HepG2 (cell line): Measurements from ENCODE around the gene TTC39B. TPM values are rescaled to one million over a fixed set of nuclear protein-coding genes. Genes with fewer than 3 reads are reported as not detected.

ENCODE experiments used
- ATAC-seq: fragments of 200-7000 bp; cut with Tn5 transposase; 3 replicates; pipeline ENCODE4 v1.9.1; 2020; ENCODE audit warnings: mild to moderate bottlenecking, moderate library complexity
- BruUV-seq: library from RNA; stranded (reverse); fragments of 400-500 nt; replicated peaks from 2 replicates; lab custom pipeline; 2021; lab: Mats Ljungman, UMichigan
- CTCF ChIA-PET: fragments of 300-600 bp; formaldehyde crosslinking; extraction: SDS; loops from one replicate; lab custom pipeline; 2021; ENCODE audit warnings: low total read pairs, inconsistent platforms, low intra/inter-chr PET ratio; lab: Yijun Ruan, JAX
- POLR2A ChIA-PET: fragments of 350-600 bp; sonication (Branson Sonifier 250); formaldehyde crosslinking; loops from one replicate; lab custom pipeline; 2020; ENCODE audit warnings: antibody characterized with exemption, inconsistent platforms; lab: Yijun Ruan, JAX
- DNase-seq: peaks from one replicate; pipeline ENCODE4 v3.0.0-alpha.2; 2015; ENCODE audit warnings: low spot score
- FAIRE-seq: peaks from 3 replicates; lab custom pipeline; 2011; peaks lifted over from hg19 to GRCh38; lab: Jason Lieb, UNC
- H2AFZ ChIP-seq: one replicate; pipeline ENCODE4 v1.6.1; 2011; ENCODE audit warnings: low read length, inconsistent platforms
- H3K27ac ChIP-seq: fragments of 300-600 bp; 3 replicates; pipeline ENCODE4 v1.8.0; 2011; ENCODE audit warnings: mixed run types, mild to moderate bottlenecking, mixed read lengths, low read length, inconsistent platforms; ENCODE audit not compliant: insufficient read depth; ENCODE audit errors: extremely low read length
- H3K27me3 ChIP-seq, 2 experiments: fragments of 200-600 bp in 1 of 2; 2 replicates in 1 of 2; 3 replicates in 1 of 2; pipeline versions ENCODE4 v1.6.0 to v1.8.0; 2011; ENCODE audit warnings: low read length in 2 of 2, mild to moderate bottlenecking in 2 of 2, moderate library complexity in 2 of 2, inconsistent platforms in 1 of 2; ENCODE audit not compliant: insufficient read depth in 2 of 2, control insufficient read depth in 1 of 2
- H3K36me3 ChIP-seq, 2 experiments: fragments of 200-600 bp in 1 of 2; replicated peaks in 1 of 2; 2 replicates in 1 of 2; 3 replicates in 1 of 2; pipeline versions ENCODE4 v1.5.1 to v1.8.0; 2011; ENCODE audit warnings: low read length in 2 of 2, inconsistent platforms in 1 of 2; ENCODE audit not compliant: insufficient read depth in 2 of 2, control insufficient read depth in 1 of 2
- H3K4me1 ChIP-seq: 2 replicates; pipeline ENCODE4 v1.5.1; 2012; ENCODE audit warnings: low read length, inconsistent platforms; ENCODE audit not compliant: insufficient read depth
- H3K4me2 ChIP-seq: 2 replicates; pipeline ENCODE4 v1.6.0; 2011; ENCODE audit warnings: low read depth, low read length, inconsistent platforms
- H3K4me3 ChIP-seq, 3 experiments: fragments of 200-600 bp in 1 of 3; sonication (generic), shearing (Covaris generic) in 1 of 3; replicated peaks in 1 of 3; 2 replicates each; pipeline ENCODE4 v1.5.1; 2011 to 2016; ENCODE audit warnings: low read length in 3 of 3, inconsistent platforms in 2 of 3, low read depth in 2 of 3, mild to moderate bottlenecking in 2 of 3, control low read depth in 1 of 3, mixed read lengths in 1 of 3; ENCODE audit not compliant: insufficient read depth in 1 of 3
- H3K79me2 ChIP-seq: one replicate; pipeline ENCODE4 v1.6.1; 2011; ENCODE audit warnings: low read length, inconsistent platforms; ENCODE audit not compliant: insufficient read depth
- H3K9ac ChIP-seq: 2 replicates; pipeline ENCODE4 v1.6.0; 2011; ENCODE audit warnings: mild to moderate bottlenecking, low read depth, low read length, inconsistent platforms; ENCODE audit not compliant: insufficient read depth
- H3K9me3 ChIP-seq: 2 replicates; pipeline ENCODE4 v1.5.1; 2012; ENCODE audit warnings: mild to moderate bottlenecking, low read length
- H4K20me1 ChIP-seq: 2 replicates; pipeline ENCODE4 v1.6.0; 2011; ENCODE audit warnings: inconsistent platforms, mild to moderate bottlenecking, low read length, moderate library complexity; ENCODE audit not compliant: insufficient read depth
- AHR ChIP-seq: IDR thresholded peaks from 2 replicates; pipeline ENCODE4 v1.6.1; 2018; ENCODE audit warnings: missing genetic modification reagents, missing compliant biosample characterization
- IKZF4 ChIP-seq: sonication (generic); formaldehyde crosslinking; IDR thresholded peaks from 2 replicates; pipeline ENCODE4 v1.5.1; 2020; ENCODE audit warnings: borderline replicate concordance, mild to moderate bottlenecking, low read depth, missing genetic modification reagents; ENCODE audit errors: not compliant biosample characterization
- LCORL ChIP-seq, 2 experiments: fragments of 450-650 bp in 1 of 2; sonication (generic) in 1 of 2; formaldehyde crosslinking in 1 of 2; IDR thresholded peaks; 2 replicates each; pipeline versions ENCODE4 v1.5.0 to v1.6.1; 2017 to 2020; ENCODE audit warnings: antibody characterized with exemption in 1 of 2, missing genetic modification reagents in 1 of 2
- NFYB ChIP-seq: sonication (generic); formaldehyde crosslinking; IDR thresholded peaks from 2 replicates; pipeline ENCODE4 v1.4.0; 2020; ENCODE audit warnings: missing genetic modification reagents
- POLR2G ChIP-seq: fragments of 200-400 bp; formaldehyde crosslinking; IDR thresholded peaks from 2 replicates; pipeline ENCODE4 v1.6.1; 2018; ENCODE audit warnings: mild to moderate bottlenecking, low read depth, low read length, moderate library complexity
- RFX5 ChIP-seq: IDR thresholded peaks from 2 replicates; pipeline ENCODE4 v1.6.1; 2011; ENCODE audit warnings: low read depth, low read length, improper control_type of control experiment
- RXRA ChIP-seq: sonication (generic); formaldehyde crosslinking; IDR thresholded peaks from 2 replicates; pipeline ENCODE4 v1.5.1; 2020; ENCODE audit warnings: missing genetic modification reagents
- SAFB2 ChIP-seq: sonication (generic); formaldehyde crosslinking; IDR thresholded peaks from 2 replicates; pipeline ENCODE4 v1.5.1; 2020; ENCODE audit warnings: missing genetic modification reagents, low read depth, mild to moderate bottlenecking, borderline replicate concordance
- SMAD1 ChIP-seq: sonication (generic); formaldehyde crosslinking; IDR thresholded peaks from 2 replicates; pipeline ENCODE4 v1.4.0; 2020; ENCODE audit warnings: missing genetic modification reagents, low read depth, mild to moderate bottlenecking, borderline replicate concordance
- ZFP36L2 ChIP-seq: sonication (generic); formaldehyde crosslinking; IDR thresholded peaks from 2 replicates; pipeline ENCODE4 v1.4.0; 2020; ENCODE audit warnings: missing genetic modification reagents
- ZNF383 ChIP-seq: sonication (generic); formaldehyde crosslinking; IDR thresholded peaks from 2 replicates; pipeline ENCODE4 v1.4.0; 2020; ENCODE audit warnings: missing genetic modification reagents, mild to moderate bottlenecking, borderline replicate concordance
- ZNF781 ChIP-seq: sonication (generic); formaldehyde crosslinking; IDR thresholded peaks from 2 replicates; pipeline ENCODE4 v1.5.1; 2020; ENCODE audit warnings: borderline replicate concordance, mild to moderate bottlenecking, missing genetic modification reagents; ENCODE audit errors: not compliant biosample characterization
- ZNF790 ChIP-seq: sonication (generic); formaldehyde crosslinking; IDR thresholded peaks from 2 replicates; pipeline ENCODE4 v1.8.0; 2022; ENCODE audit warnings: missing genetic modification reagents, mild to moderate bottlenecking, borderline replicate concordance
- WGBS: methylation state at CpG from one replicate; pipeline ENCODE4 v1.1.6; 2017; ENCODE audit warnings: low lambda C conversion rate; 5-methylcytosine and 5-hydroxymethylcytosine counted together
- in situ Hi-C: cut with HindIII; loops from 2 replicates; pipeline ENCODE4 v1.10.0; 2017; ENCODE audit warnings: low pct_unique_long_range_greater_than_20kb; ENCODE audit not compliant: extremely low pct_ligation_motif_present
- intact Hi-C: fragments of 100-400 bp; cut with micrococcal nuclease; formaldehyde crosslinking; loops from one replicate; pipeline ENCODE4 v1.10.0; 2022; ENCODE audit not compliant: unreplicated experiment
- polyA plus RNA-seq, 8 experiments: library from polyadenylated mRNA; depleted of rRNA in 3 of 8; stranded (reverse) in 7 of 8; unstranded in 1 of 8; fragments of >200 nt; fragmentation: Illumina TruSeq in 4 of 8; extraction: Trizol in 4 of 8; gene quantifications; 2 replicates each; pipeline versions ENCODE4 v1.2.1 to v1.2.3, GENCODE V29; 2011 to 2016; ENCODE audit warnings: low read depth in 4 of 8, missing spikeins in 1 of 8, mixed read lengths in 1 of 8; ENCODE audit not compliant: insufficient read depth in 1 of 8
- total RNA-seq, 5 experiments: library from RNA; depleted of rRNA; stranded (reverse); fragments of >200 nt; fragmentation: Illumina TruSeq; extraction: Trizol; gene quantifications; 2 replicates each; pipeline ENCODE4 v1.2.3, GENCODE V29; 2016; ENCODE audit warnings: low read depth in 1 of 5
- TF ChIP-seq, protein P1 (sequence below), 2 experiments: sonication (generic) in 1 of 2; formaldehyde crosslinking in 1 of 2; IDR thresholded peaks; 2 replicates each; pipeline versions ENCODE4 v1.5.1 to v1.6.1; 2011 to 2020; ENCODE audit warnings: borderline replicate concordance in 1 of 2, low read depth in 1 of 2, low read length in 1 of 2, mild to moderate bottlenecking in 1 of 2, missing genetic modification reagents in 1 of 2, moderate library complexity in 1 of 2

The TTC39B gene
- total and polyA plus RNA-seq, 2 of the 13 experiments (the other 11 are each of a cell fraction or from before 2014, with no cell fraction given) = 14.3 to 19.4 TPM

DNA sequence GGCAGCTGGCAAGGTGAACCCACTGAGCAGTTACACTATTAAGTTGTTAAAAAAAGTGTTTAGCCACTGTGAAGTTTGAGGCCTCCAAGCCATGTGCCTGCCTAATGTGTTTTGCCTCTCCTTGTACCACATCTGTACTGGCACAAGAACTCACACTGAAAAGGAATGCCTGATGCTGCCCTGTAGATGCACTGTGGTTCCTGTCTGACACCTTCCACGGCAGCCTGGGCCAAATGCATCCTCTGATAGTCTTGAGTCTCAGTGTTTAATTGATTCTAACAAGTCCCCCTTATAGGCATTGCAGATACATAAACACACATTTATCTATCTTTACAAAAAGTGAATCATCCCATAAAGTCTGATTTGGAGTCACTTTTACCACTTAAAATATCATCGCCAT lies 169.9 kb downstream of the TTC39B start:
- WGBS = 51% methylated on average over 2 of the region's 2 CpGs
- BruUV-seq = no TSS peak
- peaks cover 25% of the 10 kb centered on the region; the same call in 1 of the 2 replicates for H3K4me1 ChIP-seq
- intact Hi-C loops (loop anchor here (5.0 kb wide), 2 partner anchors 175 to 270 kb away; no protein-coding TSS in a partner anchor), in situ Hi-C loops (no loop called here)
- no peak for TF ChIP-seq ZNF790 (CRISPR knock-in tag)
- TF ChIP-seq, protein P1, sequence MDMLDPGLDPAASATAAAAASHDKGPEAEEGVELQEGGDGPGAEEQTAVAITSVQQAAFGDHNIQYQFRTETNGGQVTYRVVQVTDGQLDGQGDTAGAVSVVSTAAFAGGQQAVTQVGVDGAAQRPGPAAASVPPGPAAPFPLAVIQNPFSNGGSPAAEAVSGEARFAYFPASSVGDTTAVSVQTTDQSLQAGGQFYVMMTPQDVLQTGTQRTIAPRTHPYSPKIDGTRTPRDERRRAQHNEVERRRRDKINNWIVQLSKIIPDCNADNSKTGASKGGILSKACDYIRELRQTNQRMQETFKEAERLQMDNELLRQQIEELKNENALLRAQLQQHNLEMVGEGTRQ (IDR thresholded peaks at IDR 0.05; ENCODE audit: low read depth, low read length) = no peak
- TF ChIP-seq, protein P1 (CRISPR knock-in tag; IDR thresholded peaks at IDR 0.05; ENCODE audit: borderline replicate concordance) = no peak
- no peak for TF ChIP-seq POLR2G
- TF ChIP-seq ZNF383 = no peak
- no peak for TF ChIP-seq ZFP36L2 (CRISPR knock-in tag)
- no peak for TF ChIP-seq NFYB (CRISPR knock-in tag)
- TF ChIP-seq LCORL (IDR thresholded peaks at IDR 0.05) = no peak
- no peak for TF ChIP-seq LCORL (CRISPR knock-in tag; IDR thresholded peaks at IDR 0.05)
- no peak for TF ChIP-seq SAFB2 (CRISPR knock-in tag)
- TF ChIP-seq ZNF781 (CRISPR knock-in tag) = no peak
- no peak for TF ChIP-seq RFX5
- TF ChIP-seq RXRA (CRISPR knock-in tag) = no peak
- no peak for TF ChIP-seq AHR (CRISPR knock-in tag)
- TF ChIP-seq IKZF4 (CRISPR knock-in tag) = no peak
- no peak for TF ChIP-seq SMAD1
- H3K27me3 ChIP-seq = peaks cover 0 to 4% of the 10 kb centered on the region in 2 experiments; a peak in 2 of 5 replicates
- POLR2A ChIA-PET = no interaction called here
- H3K9ac ChIP-seq = no peak overlapping the region
- H3K79me2 ChIP-seq = no peaks in the 10 kb centered on the region
- H3K27ac ChIP-seq = no peak overlapping the region
- DNase-seq (no peak), FAIRE-seq (no peak), ATAC-seq (no peak)
- CTCF ChIA-PET = no interaction called here
- no peak overlapping the region for H2AFZ ChIP-seq
- H3K4me3 ChIP-seq = no peak overlapping the region
- no peaks in the 10 kb centered on the region for H3K9me3 ChIP-seq
- no peaks in the 10 kb centered on the region for H4K20me1 ChIP-seq
- no peaks in the 10 kb centered on the region for H3K36me3 ChIP-seq
- no peak overlapping the region; the same call in 1 of the 2 replicates for H3K4me2 ChIP-seq
